Activated T-helper 2 cell treated with anti-CD3 and anti-CD28 coated beads, Interferon-gamma antibody, Interleukin-2, Interleukin-4, amounts not matched to agents 10 μg/mL and 5 μg/mL and 100 μg/mL, durations not matched to agents 14 hours and 24 hours and 36 hours (primary cell): ENCODE results near the gene SEMA4D. TPM values are rescaled to one million over a fixed set of nuclear protein-coding genes. Genes with fewer than 3 reads are reported as not detected.
"Not testable (repeated sequence)": the region's sequence is repeated elsewhere in the genome, so short reads cannot be mapped to it uniquely, and the experiment has no call there.

Source experiments
- DNase-seq: peaks from one replicate; pipeline ENCODE4 v3.0.0; 2021; ENCODE audit warnings: low spot score
- H3K27ac Mint-ChIP-seq: one replicate; pipeline ENCODE4 v1.8.0; 2021; ENCODE audit warnings: mixed read lengths
- H3K27me3 Mint-ChIP-seq: one replicate; pipeline ENCODE4 v1.8.0; 2021; ENCODE audit warnings: low read depth, mixed read lengths
- H3K36me3 Mint-ChIP-seq: one replicate; pipeline ENCODE4 v1.8.0; 2021; ENCODE audit warnings: low read depth, mixed read lengths
- H3K4me1 Mint-ChIP-seq: one replicate; pipeline ENCODE4 v1.8.0; 2021; ENCODE audit warnings: low read depth, mixed read lengths
- H3K4me3 Mint-ChIP-seq: one replicate; pipeline ENCODE4 v1.8.0; 2021; ENCODE audit warnings: low read depth, mild to moderate bottlenecking, moderate library complexity, mixed read lengths
- H3K9me3 Mint-ChIP-seq: one replicate; pipeline ENCODE4 v1.8.0; 2021; ENCODE audit warnings: mixed read lengths
- intact Hi-C: fragments of 100-400 bp; cut with micrococcal nuclease; formaldehyde crosslinking; loops from one replicate; pipeline ENCODE4 v1.15.1; 2023
- total RNA-seq: library from RNA; stranded (reverse); gene quantifications from 2 replicates; pipeline ENCODE4 v1.2.3, GENCODE V29; 2022

The SEMA4D gene
- total RNA-seq, 1 donor from 2014 or later: 317 TPM

- H3K4me1 Mint-ChIP-seq: peaks cover 23% of the 10 kb centered on the region
- H3K36me3 Mint-ChIP-seq: peaks cover 88% of the 10 kb centered on the region
- no peaks in the 10 kb centered on the region for H3K9me3 Mint-ChIP-seq
- intact Hi-C loops: no loop called here
- no peaks in the 10 kb centered on the region for H3K27me3 Mint-ChIP-seq
- DNase-seq: no peak
- peak overlapping the region; percentile 71 for H3K27ac Mint-ChIP-seq
- no peak overlapping the region for H3K4me3 Mint-ChIP-seq
Observed at GRCh38 chr9:89352451-89352850, 145.5 kb downstream of the SEMA4D start.

DNA sequence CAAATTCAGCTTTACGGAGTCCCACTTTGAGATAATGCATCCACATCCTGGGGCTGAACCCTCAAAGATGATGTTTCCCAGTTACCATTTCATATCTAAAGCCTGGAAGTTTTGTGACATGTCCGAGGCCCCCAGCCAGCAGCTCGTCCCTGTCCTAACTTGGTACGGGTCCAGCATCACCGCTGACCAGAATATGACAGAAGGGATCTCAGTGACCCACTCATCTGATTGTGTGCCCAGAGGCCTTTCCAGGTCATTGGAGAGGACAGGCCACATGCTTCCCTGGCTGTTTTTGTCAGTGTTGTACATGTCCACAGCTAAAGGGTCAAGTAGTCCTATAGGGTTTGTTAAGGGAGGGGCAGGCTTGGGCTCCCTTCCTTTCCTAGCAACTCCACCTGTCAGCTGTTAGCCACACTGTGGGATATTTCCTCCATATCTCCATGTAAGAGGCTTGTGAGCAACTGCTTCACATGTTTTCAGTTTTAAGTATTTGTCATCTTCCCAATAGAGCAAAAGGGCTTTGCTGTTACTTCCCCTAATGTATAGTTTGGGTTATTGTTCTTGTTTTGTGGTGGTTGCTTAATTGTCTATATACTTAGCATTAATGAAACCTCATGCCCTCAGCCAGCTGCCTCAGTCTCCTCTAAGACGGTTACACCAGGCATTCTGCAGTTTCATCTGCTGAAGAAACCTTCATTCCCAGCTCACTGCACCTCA, 146.2 kb downstream of the SEMA4D start:
- Mint-ChIP-seq H3K27ac (peak overlapping the region; percentile 71), H3K27me3 (no peaks in the 10 kb centered on the region), H3K4me3 (no peak overlapping the region), H3K4me1 (peaks cover 18% of the 10 kb centered on the region), H3K36me3 (peaks cover 88% of the 10 kb centered on the region), H3K9me3 (no peaks in the 10 kb centered on the region)
- intact Hi-C loops: no loop called here
- DNase-seq: no peak

GRCh38 chr9:89350988-89351557, 146.8 kb downstream of the SEMA4D start:
- Mint-ChIP-seq H3K4me1 (peaks cover 18% of the 10 kb centered on the region), H3K36me3 (peaks cover 88% of the 10 kb centered on the region), H3K27ac (no peak overlapping the region), H3K4me3 (no peak overlapping the region), H3K9me3 (no peaks in the 10 kb centered on the region), H3K27me3 (no peaks in the 10 kb centered on the region)
- DNase-seq: no peak
- intact Hi-C loops: no loop called here

DNA sequence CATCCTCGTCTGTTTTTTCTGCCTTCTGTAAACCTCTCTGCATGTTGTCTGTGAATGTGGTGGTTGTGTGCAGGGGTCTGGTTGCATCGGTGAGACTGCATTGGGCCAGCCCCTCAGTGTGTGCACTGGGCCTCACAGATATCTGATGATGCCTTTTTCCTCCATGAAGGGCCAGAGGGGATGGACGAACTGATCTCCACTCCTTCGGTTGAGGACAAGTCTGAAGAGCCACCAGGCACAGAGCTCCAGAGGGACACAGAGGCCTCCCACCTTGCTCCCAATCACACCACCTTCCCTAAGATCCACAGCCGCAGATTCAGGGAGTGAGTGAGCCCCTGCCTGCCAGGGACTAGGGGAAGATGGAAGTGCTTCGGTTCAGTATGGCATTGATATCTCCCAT, 148.3 kb downstream of the SEMA4D start:
- no peaks in the 10 kb centered on the region for H3K27me3 Mint-ChIP-seq
- intact Hi-C loops: no loop called here
- peaks cover 2% of the 10 kb centered on the region for H3K9me3 Mint-ChIP-seq
- H3K27ac Mint-ChIP-seq: no peak overlapping the region
- H3K36me3 Mint-ChIP-seq: peaks cover 91% of the 10 kb centered on the region
- DNase-seq: no peak
- H3K4me3 Mint-ChIP-seq: no peak overlapping the region
- peaks cover 30% of the 10 kb centered on the region for H3K4me1 Mint-ChIP-seq

DNA sequence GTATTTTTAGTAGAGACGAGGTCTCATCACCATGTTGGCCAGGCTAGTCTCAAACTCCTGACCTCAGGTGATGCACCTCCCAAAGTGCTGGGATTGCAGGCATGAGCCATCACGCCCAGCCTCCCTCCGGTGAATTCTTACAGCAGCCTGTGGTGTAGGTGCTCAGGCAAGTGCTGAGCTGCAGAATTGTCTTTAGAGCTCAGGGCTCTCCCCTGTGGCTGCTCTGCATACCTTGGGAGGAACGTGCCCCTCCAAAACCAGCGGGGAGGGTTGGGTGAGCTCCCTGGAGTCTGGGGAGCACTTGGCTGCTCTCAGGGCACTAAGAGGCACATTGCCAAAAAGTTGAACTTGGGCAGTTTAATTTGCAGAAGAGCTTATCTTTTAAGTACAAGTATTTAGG, 150.3 kb downstream of the SEMA4D start:
- intact Hi-C loops: no loop called here
- Mint-ChIP-seq H3K4me1 (peaks cover 40% of the 10 kb centered on the region), H3K27ac (no peak overlapping the region), H3K36me3 (peaks cover 95% of the 10 kb centered on the region), H3K4me3 (no peak overlapping the region), H3K27me3 (no peaks in the 10 kb centered on the region), H3K9me3 (peaks cover 14% of the 10 kb centered on the region)
- DNase-seq: no peak

DNA sequence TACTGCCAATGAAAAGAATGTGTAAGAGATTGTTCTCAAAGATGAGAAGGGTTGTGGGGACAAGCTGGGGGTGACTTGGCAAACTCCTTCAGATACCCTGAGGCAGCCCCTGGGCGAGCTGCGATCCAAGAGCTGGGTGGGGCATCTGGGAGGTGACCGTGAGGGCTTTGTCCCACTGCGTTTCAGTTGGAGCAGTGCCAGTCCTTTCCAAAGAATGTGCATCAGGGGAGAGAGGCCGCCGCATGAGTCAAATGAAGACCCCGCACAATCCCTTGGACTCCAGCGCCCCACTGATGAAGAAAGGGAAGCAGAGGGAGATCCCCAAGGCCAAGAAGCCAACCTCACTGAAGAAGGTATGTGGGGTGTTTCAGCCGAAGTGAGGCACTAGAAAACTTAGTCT, 151.2 kb downstream of the SEMA4D start:
- Mint-ChIP-seq H3K4me1 (peaks cover 31% of the 10 kb centered on the region), H3K9me3 (peaks cover 14% of the 10 kb centered on the region), H3K27ac (no peak overlapping the region), H3K27me3 (no peaks in the 10 kb centered on the region), H3K4me3 (no peak overlapping the region), H3K36me3 (peaks cover 95% of the 10 kb centered on the region)
- DNase-seq: no peak
- intact Hi-C loops: no loop called here

DNA sequence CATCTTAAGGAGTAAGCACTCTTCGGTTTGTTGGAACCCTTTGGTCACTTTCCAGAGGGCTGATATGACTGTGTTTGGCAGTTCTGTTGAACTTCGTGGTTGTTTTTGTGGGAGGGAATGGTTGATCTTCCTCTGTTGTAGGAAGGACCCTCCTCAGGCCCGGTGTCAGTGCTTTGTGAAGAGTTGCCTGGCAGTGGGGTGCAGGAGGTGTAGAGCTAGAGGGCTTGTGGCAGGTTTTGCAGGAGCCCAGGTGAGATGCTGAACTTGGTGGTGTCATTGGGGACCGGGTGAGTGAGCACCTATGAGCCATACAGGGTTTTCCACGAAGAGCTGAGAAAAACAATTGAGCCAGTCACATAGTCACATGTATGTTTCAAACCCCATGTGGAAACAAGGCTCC, 152.4 kb downstream of the SEMA4D start:
- intact Hi-C loops: no loop called here
- H3K4me1 Mint-ChIP-seq: peaks cover 33% of the 10 kb centered on the region

DNA sequence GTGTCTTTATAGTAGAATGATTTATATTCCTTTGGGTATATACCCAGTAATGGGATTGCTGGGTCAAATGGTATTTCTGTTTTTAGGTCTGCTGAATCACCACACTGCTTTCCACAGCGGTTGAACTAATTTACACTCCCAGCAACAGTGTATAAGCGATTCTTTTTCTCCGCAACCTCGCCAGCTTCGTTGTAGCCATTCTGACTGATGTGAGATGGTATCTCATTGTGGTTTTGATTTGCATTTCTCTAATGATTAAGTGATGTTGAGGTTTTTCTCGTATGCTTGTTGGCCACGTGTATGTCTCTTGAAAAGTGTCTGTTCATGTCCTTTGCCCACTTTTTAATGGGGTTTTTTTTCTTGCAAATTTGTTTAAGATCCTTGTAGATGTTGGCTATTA, 154.1 kb downstream of the SEMA4D start:
- not testable (repeated sequence) for H3K4me3 Mint-ChIP-seq
- H3K4me1 Mint-ChIP-seq: peaks cover 44% of the 10 kb centered on the region

More for the DNA sequence above, 152.4 kb downstream of the SEMA4D start:
- peaks cover 95% of the 10 kb centered on the region for H3K36me3 Mint-ChIP-seq
- H3K4me3 Mint-ChIP-seq: no peak overlapping the region
- no peaks in the 10 kb centered on the region for H3K27me3 Mint-ChIP-seq
- H3K27ac Mint-ChIP-seq: no peak overlapping the region
- peaks cover 14% of the 10 kb centered on the region for H3K9me3 Mint-ChIP-seq
- no peak for DNase-seq

GRCh38 chr9:89342948-89343347, 155.0 kb downstream of the SEMA4D start:
- peaks cover 14% of the 10 kb centered on the region for H3K9me3 Mint-ChIP-seq
- H3K4me1 Mint-ChIP-seq: peaks cover 49% of the 10 kb centered on the region

More for the DNA sequence above, 154.1 kb downstream of the SEMA4D start:
- Mint-ChIP-seq H3K36me3 (peaks cover 93% of the 10 kb centered on the region), H3K9me3 (peaks cover 14% of the 10 kb centered on the region)
- intact Hi-C loops, DNase-seq, H3K27me3 Mint-ChIP-seq, H3K27ac Mint-ChIP-seq: not testable (repeated sequence)

DNA sequence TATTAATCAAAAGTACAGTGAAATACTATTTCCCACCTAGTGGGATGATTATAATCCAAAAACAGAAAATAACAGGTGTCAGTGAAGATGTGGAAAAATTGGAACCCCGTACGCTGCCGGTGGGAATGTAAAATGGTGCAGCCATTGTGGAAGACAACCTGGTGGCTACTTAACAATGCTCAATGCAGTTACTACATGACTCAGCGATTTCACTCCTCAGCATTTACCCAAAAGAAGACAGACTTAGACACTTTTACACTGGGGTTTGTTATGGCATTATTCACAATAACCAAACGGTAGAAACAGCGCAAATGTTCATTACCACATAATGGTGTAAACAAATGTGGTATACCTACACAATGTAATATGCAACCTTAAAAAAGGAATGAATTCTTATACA, 155.7 kb downstream of the SEMA4D start:
- Mint-ChIP-seq H3K4me3 (no peak overlapping the region), H3K36me3 (peaks cover 96% of the 10 kb centered on the region), H3K9me3 (peaks cover 14% of the 10 kb centered on the region), H3K27me3 (no peaks in the 10 kb centered on the region), H3K4me1 (peaks cover 56% of the 10 kb centered on the region), H3K27ac (no peak overlapping the region)
- intact Hi-C loops: no loop called here
- no peak for DNase-seq

More at GRCh38 chr9:89342948-89343347, 155.0 kb downstream of the SEMA4D start:
- intact Hi-C loops: no loop called here
- Mint-ChIP-seq H3K27me3 (no peaks in the 10 kb centered on the region), H3K4me3 (no peak overlapping the region), H3K27ac (no peak overlapping the region), H3K36me3 (peaks cover 93% of the 10 kb centered on the region)
- no peak for DNase-seq

- H3K4me1 Mint-ChIP-seq: peaks cover 49% of the 10 kb centered on the region
Observed at GRCh38 chr9:89340332-89340731, 157.6 kb downstream of the SEMA4D start.

GRCh38 chr9:89339807-89340206, 158.1 kb downstream of the SEMA4D start:
- Mint-ChIP-seq H3K4me1 (peaks cover 44% of the 10 kb centered on the region), H3K36me3 (peaks cover 89% of the 10 kb centered on the region), H3K27ac (peak overlapping the region; percentile 79), H3K27me3 (no peaks in the 10 kb centered on the region), H3K9me3 (peaks cover 14% of the 10 kb centered on the region), H3K4me3 (no peak overlapping the region)
- intact Hi-C loops: no loop called here
- DNase-seq: no peak

More at GRCh38 chr9:89340332-89340731, 157.6 kb downstream of the SEMA4D start:
- H3K36me3 Mint-ChIP-seq: peaks cover 91% of the 10 kb centered on the region
- H3K27ac Mint-ChIP-seq: peak overlapping the region; percentile 79
- H3K4me3 Mint-ChIP-seq: no peak overlapping the region
- no peaks in the 10 kb centered on the region for H3K27me3 Mint-ChIP-seq
- intact Hi-C loops: no loop called here
- no peak for DNase-seq
- peaks cover 14% of the 10 kb centered on the region for H3K9me3 Mint-ChIP-seq

- Mint-ChIP-seq H3K36me3 (peaks cover 68% of the 10 kb centered on the region), H3K27ac (no peak overlapping the region), H3K4me1 (peaks cover 2% of the 10 kb centered on the region), H3K4me3 (no peak overlapping the region), H3K27me3 (no peaks in the 10 kb centered on the region), H3K9me3 (no peaks in the 10 kb centered on the region)
- DNase-seq: no peak
- intact Hi-C loops: no loop called here
Observed at GRCh38 chr9:89330513-89330912, 167.4 kb downstream of the SEMA4D start.
